ENCODE measurements around the gene NAPEPLD.
"Not testable (repeated sequence)": the region's sequence is repeated elsewhere in the genome, so short reads cannot be mapped to it uniquely, and the experiment has no call there.

NAPEPLD gene

GRCh38 chr7:103093429-103093828 lies 55.5 kb downstream of the NAPEPLD start:
- Histone ChIP-seq H3K36me3 (peaks cover 13% of the 10 kb centered on the region), H3K27ac (no peak overlapping the region), H3K27me3 (ENCODE audit: insufficient read depth, low read depth, severe bottlenecking) (no peaks in the 10 kb centered on the region), H3K9me3 (ENCODE audit: severe bottlenecking) (peaks cover 2% of the 10 kb centered on the region), H3K4me3 (ENCODE audit: low read depth, low read length) (no peak overlapping the region)
- no peak for TF ChIP-seq CTCF (IDR thresholded peaks at IDR 0.05; ENCODE audit: low read depth, low read length)
- no peak for DNase-seq

- peaks cover 13% of the 10 kb centered on the region for H3K36me3 ChIP-seq
- not testable (repeated sequence) for H3K27ac ChIP-seq; H3K4me3 ChIP-seq (ENCODE audit: low read depth, low read length); H3K9me3 ChIP-seq (ENCODE audit: severe bottlenecking); DNase-seq; H3K27me3 ChIP-seq (ENCODE audit: insufficient read depth, low read depth, severe bottlenecking)
Observed at GRCh38 chr7:103092321-103092720, 56.6 kb downstream of the NAPEPLD start.

- no peak for TF ChIP-seq CTCF (IDR thresholded peaks at IDR 0.05; ENCODE audit: low read depth, low read length)
- no peak overlapping the region for H3K27ac ChIP-seq
- H3K36me3 ChIP-seq = peaks cover 24% of the 10 kb centered on the region
- no peak for DNase-seq
- no peaks in the 10 kb centered on the region for H3K27me3 ChIP-seq (ENCODE audit: insufficient read depth, low read depth, severe bottlenecking)
- no peak overlapping the region for H3K4me3 ChIP-seq (ENCODE audit: low read depth, low read length)
- H3K9me3 ChIP-seq (ENCODE audit: severe bottlenecking) = no peaks in the 10 kb centered on the region
Observed at GRCh38 chr7:103083210-103083609, 65.7 kb downstream of the NAPEPLD start.

GRCh38 chr7:103082497-103082896 lies 66.4 kb downstream of the NAPEPLD start:
- TF ChIP-seq CTCF (IDR thresholded peaks at IDR 0.05; ENCODE audit: low read depth, low read length) = no peak
- H3K4me3 ChIP-seq (ENCODE audit: low read depth, low read length) = no peak overlapping the region

GRCh38 chr7:103080923-103081322 lies 68.0 kb downstream of the NAPEPLD start:
- Histone ChIP-seq H3K36me3 (peaks cover 19% of the 10 kb centered on the region), H3K9me3 (ENCODE audit: severe bottlenecking) (no peaks in the 10 kb centered on the region), H3K27ac (no peak overlapping the region), H3K4me3 (ENCODE audit: low read depth, low read length) (no peak overlapping the region), H3K27me3 (ENCODE audit: insufficient read depth, low read depth, severe bottlenecking) (no peaks in the 10 kb centered on the region)
- TF ChIP-seq CTCF (IDR thresholded peaks at IDR 0.05; ENCODE audit: low read depth, low read length) = no peak
- DNase-seq = no peak

More at GRCh38 chr7:103082497-103082896, 66.4 kb downstream of the NAPEPLD start:
- H3K27me3 ChIP-seq (ENCODE audit: insufficient read depth, low read depth, severe bottlenecking) = no peaks in the 10 kb centered on the region
- DNase-seq = no peak
- no peak overlapping the region for H3K27ac ChIP-seq
- peaks cover 23% of the 10 kb centered on the region for H3K36me3 ChIP-seq
- H3K9me3 ChIP-seq (ENCODE audit: severe bottlenecking) = no peaks in the 10 kb centered on the region

DNA sequence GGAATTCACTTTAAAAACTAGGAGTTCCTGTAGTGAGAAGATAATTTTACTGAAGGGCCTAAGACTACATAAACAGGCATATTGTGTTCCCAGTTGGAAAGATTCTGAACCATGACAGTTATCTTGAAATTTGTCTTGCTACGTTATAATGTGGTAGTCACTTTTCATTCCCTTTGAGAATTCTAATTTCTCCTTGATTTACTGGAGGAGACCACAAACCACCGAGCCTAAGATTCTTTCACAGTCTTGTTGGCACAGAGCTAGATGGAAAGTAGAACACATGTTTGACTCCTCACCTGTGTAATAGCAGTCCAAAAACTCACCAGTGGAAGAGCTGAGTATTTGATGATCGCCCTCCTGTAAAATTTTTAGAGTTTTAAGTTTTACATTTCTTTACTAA lies 69.1 kb downstream of the NAPEPLD start:
- Histone ChIP-seq H3K9me3 (ENCODE audit: severe bottlenecking) (no peaks in the 10 kb centered on the region), H3K4me3 (ENCODE audit: low read depth, low read length) (no peak overlapping the region), H3K27ac (no peak overlapping the region), H3K27me3 (ENCODE audit: insufficient read depth, low read depth, severe bottlenecking) (no peaks in the 10 kb centered on the region), H3K36me3 (peaks cover 16% of the 10 kb centered on the region)
- TF ChIP-seq CTCF (IDR thresholded peaks at IDR 0.05; ENCODE audit: low read depth, low read length) = no peak
- no peak for DNase-seq

DNA sequence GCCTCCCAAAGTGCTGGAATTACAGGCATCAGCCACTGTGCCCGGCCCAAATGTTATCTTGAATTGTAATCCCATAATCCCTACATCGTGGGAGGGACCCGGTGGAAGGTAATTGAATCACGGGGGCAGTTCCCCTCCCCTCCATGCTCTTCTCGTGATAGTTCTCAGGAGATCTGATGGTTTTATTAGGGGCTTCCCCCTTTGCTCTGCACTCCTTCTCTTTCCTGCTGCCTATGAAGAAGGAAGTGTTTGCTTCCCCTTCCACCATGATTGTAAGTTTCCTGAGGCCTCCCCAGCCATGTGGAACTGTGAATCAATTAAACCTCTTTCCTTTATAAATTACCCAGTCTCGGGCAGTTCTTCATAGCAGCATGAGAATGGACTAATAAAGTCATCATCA lies 70.7 kb downstream of the NAPEPLD start:
- not testable (repeated sequence) for DNase-seq; H3K36me3 ChIP-seq; H3K9me3 ChIP-seq (ENCODE audit: severe bottlenecking); H3K27ac ChIP-seq; H3K4me3 ChIP-seq (ENCODE audit: low read depth, low read length); H3K27me3 ChIP-seq (ENCODE audit: insufficient read depth, low read depth, severe bottlenecking)
